Smooth muscle cell (in vitro differentiated cells): ENCODE measurements around the gene NKAIN2. TPM values are rescaled to one million over a fixed set of nuclear protein-coding genes. Genes with fewer than 3 reads are reported as not detected.

ENCODE experiments used
- DNase-seq: peaks from one replicate; lab custom pipeline; 2025; ENCODE audit not compliant: unreplicated experiment; lab: John Stamatoyannopoulos, UW
- H2AFZ ChIP-seq: fragments of 200-600 bp; sonication (generic); 2 replicates; pipeline ENCODE4 v1.6.0; 2016; ENCODE audit warnings: antibody characterized with exemption, low read depth, mild to moderate bottlenecking
- H3F3A ChIP-seq: fragments of 200-600 bp; sonication (generic); 2 replicates; pipeline ENCODE4 v1.6.0; 2017; ENCODE audit warnings: antibody characterized with exemption, low read depth
- H3K27ac ChIP-seq: fragments of 200-600 bp; sonication (generic); 2 replicates; pipeline ENCODE4 v1.5.1; 2016; ENCODE audit warnings: low read depth, mild to moderate bottlenecking
- H3K27me3 ChIP-seq: fragments of 200-600 bp; sonication (generic); 2 replicates; pipeline ENCODE4 v1.6.1; 2016; ENCODE audit warnings: low read depth, mild to moderate bottlenecking
- H3K36me3 ChIP-seq: fragments of 200-600 bp; sonication (generic); 2 replicates; pipeline ENCODE4 v1.5.1; 2016; ENCODE audit warnings: low read depth
- H3K4me1 ChIP-seq: fragments of 200-600 bp; sonication (generic); 2 replicates; pipeline ENCODE4 v1.5.1; 2016; ENCODE audit warnings: low read depth
- H3K4me2 ChIP-seq: fragments of 200-600 bp; sonication (generic); 2 replicates; pipeline ENCODE4 v1.6.0; 2016; ENCODE audit warnings: mild to moderate bottlenecking
- H3K4me3 ChIP-seq: fragments of 200-600 bp; sonication (generic); 2 replicates; pipeline ENCODE4 v1.5.1; 2016; ENCODE audit warnings: mild to moderate bottlenecking
- H3K79me2 ChIP-seq: fragments of 200-600 bp; sonication (generic); 2 replicates; pipeline ENCODE4 v1.6.0; 2016; ENCODE audit warnings: low read depth, mild to moderate bottlenecking
- H3K9ac ChIP-seq: fragments of 200-600 bp; sonication (generic); 2 replicates; pipeline ENCODE4 v1.6.0; 2016; ENCODE audit warnings: low read depth
- H3K9me3 ChIP-seq: fragments of 200-600 bp; sonication (generic); replicated peaks from 2 replicates; pipeline ENCODE4 v1.5.1; 2016; ENCODE audit warnings: low read depth
- H4K20me1 ChIP-seq: fragments of 200-600 bp; sonication (generic); 2 replicates; pipeline ENCODE4 v1.6.0; 2016; ENCODE audit warnings: low read depth
- WGBS: methylation state at CpG from one replicate; pipeline ENCODE4 v1.1.7; 2016; ENCODE audit warnings: low lambda C conversion rate; 5-methylcytosine and 5-hydroxymethylcytosine counted together
- polyA plus RNA-seq: library from polyadenylated mRNA; unstranded; fragments of >200 nt; fragmentation: Nextera tagmentation; extraction: Ambion mirVana; gene quantifications from 2 replicates; pipeline ENCODE4 v1.2.1, GENCODE V29; 2016
- total RNA-seq: library from RNA; depleted of rRNA; stranded (reverse); fragments of >200 nt; gene quantifications from 2 replicates; pipeline ENCODE4 v1.2.3, GENCODE V29; 2014
- TF ChIP-seq, protein P1 (sequence below): fragments of 200-600 bp; sonication (generic); IDR thresholded peaks from 2 replicates; pipeline ENCODE4 v1.5.1; 2017; ENCODE audit warnings: borderline replicate concordance, mild to moderate bottlenecking, antibody characterized with exemption; ENCODE audit not compliant: insufficient read depth, poor library complexity, severe bottlenecking

The NKAIN2 gene
- total and polyA plus RNA-seq, 2 experiments from 2014 or later: 0.09 TPM; not detected in 1

GRCh38 chr6:124002377-124003081 is 198.9 kb downstream of the NKAIN2 start:
- Histone ChIP-seq H2AFZ (no peak overlapping the region), H3K9ac (no peak overlapping the region), H3K27ac (no peak overlapping the region), H3K4me3 (no peak overlapping the region), H3K79me2 (no peaks in the 10 kb centered on the region), H3K9me3 (no peaks in the 10 kb centered on the region), H3K4me2 (peak overlapping the region; percentile 16), H3K36me3 (no peaks in the 10 kb centered on the region), H3K4me1 (no peaks in the 10 kb centered on the region), H3K27me3 (no peaks in the 10 kb centered on the region), H4K20me1 (no peaks in the 10 kb centered on the region), H3F3A (no peaks in the 10 kb centered on the region)
- TF ChIP-seq, protein P1, sequence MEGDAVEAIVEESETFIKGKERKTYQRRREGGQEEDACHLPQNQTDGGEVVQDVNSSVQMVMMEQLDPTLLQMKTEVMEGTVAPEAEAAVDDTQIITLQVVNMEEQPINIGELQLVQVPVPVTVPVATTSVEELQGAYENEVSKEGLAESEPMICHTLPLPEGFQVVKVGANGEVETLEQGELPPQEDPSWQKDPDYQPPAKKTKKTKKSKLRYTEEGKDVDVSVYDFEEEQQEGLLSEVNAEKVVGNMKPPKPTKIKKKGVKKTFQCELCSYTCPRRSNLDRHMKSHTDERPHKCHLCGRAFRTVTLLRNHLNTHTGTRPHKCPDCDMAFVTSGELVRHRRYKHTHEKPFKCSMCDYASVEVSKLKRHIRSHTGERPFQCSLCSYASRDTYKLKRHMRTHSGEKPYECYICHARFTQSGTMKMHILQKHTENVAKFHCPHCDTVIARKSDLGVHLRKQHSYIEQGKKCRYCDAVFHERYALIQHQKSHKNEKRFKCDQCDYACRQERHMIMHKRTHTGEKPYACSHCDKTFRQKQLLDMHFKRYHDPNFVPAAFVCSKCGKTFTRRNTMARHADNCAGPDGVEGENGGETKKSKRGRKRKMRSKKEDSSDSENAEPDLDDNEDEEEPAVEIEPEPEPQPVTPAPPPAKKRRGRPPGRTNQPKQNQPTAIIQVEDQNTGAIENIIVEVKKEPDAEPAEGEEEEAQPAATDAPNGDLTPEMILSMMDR: no peak
- WGBS: 70% methylated on average over 4 of the region's 4 CpGs
- DNase-seq: no peak

- Histone ChIP-seq H3F3A (no peaks in the 10 kb centered on the region), H2AFZ (no peak overlapping the region), H4K20me1 (no peaks in the 10 kb centered on the region), H3K79me2 (no peaks in the 10 kb centered on the region), H3K9me3 (no peaks in the 10 kb centered on the region), H3K27me3 (no peaks in the 10 kb centered on the region), H3K36me3 (no peaks in the 10 kb centered on the region), H3K9ac (no peak overlapping the region), H3K4me2 (no peak overlapping the region), H3K4me1 (no peaks in the 10 kb centered on the region), H3K27ac (no peak overlapping the region), H3K4me3 (no peak overlapping the region)
- TF ChIP-seq, protein P1: no peak
- DNase-seq: no peak
These were observed 203.6 kb downstream of the NKAIN2 start for GRCh38 chr6:124007266-124007665.

DNA sequence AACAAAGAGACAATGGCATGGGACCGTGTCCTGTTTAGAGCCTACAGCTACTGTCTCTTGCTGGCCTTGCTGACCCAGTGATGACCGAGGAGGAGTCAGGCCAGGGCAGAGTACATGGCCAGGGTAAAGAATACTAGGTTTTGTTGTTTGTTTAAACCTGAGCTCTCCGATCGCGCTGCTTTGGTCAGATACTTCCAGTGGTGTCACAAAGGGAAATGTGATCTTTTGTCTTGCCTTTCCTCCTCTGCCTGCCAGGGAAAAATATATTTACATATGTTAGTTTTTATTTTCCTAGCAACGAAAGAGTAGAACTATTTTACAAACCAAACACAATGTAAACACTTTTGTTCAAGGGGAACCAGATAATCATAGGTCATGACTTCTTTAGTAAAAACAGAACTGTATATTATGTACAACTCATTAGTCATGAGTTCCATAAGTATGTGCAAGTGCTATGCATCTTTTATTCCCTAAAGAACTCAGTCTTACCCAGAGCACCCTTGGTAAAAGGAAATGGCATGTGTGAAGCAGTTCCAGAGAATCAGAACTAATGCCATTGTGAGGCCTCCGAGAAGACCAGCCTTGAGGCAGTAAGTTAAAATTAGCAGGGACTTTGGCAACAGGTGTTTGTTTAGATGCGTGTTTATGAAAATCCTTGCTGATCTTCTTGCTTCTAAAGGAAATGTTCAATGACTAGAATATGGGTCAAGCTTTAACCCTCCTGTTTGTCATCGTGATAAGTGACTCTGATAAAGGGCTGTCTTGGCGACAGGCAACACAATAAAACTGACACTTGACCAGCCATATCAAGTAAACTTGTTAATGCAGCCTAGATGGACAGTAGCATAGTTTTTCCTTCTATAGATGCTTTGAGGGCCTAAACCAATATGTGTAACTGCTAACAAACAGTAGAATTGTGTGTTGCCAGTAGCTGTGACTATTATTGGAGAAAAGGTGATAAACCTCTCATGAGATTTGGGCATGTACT is 204.6 kb downstream of the NKAIN2 start:
- H2AFZ ChIP-seq: no peak overlapping the region
- no peak overlapping the region for H3K9ac ChIP-seq
- DNase-seq: no peak
- TF ChIP-seq, protein P1: no peak
- H3K27ac ChIP-seq: no peak overlapping the region
- no peaks in the 10 kb centered on the region for H3K27me3 ChIP-seq
- 63% methylated on average over 10 of the region's 10 CpGs for WGBS
- no peaks in the 10 kb centered on the region for H4K20me1 ChIP-seq
- H3K4me3 ChIP-seq: no peak overlapping the region
- no peaks in the 10 kb centered on the region for H3K9me3 ChIP-seq
- no peaks in the 10 kb centered on the region for H3F3A ChIP-seq
- no peak overlapping the region for H3K4me2 ChIP-seq
- H3K79me2 ChIP-seq: no peaks in the 10 kb centered on the region
- no peaks in the 10 kb centered on the region for H3K4me1 ChIP-seq
- H3K36me3 ChIP-seq: no peaks in the 10 kb centered on the region
